Uterus (tissue), 4 donors: Measurements from ENCODE around the gene DPP6. TPM values are rescaled to one million over a fixed set of nuclear protein-coding genes. Genes with fewer than 3 reads are reported as not detected.

Source experiments
- DNase-seq, 2 donors: peaks; one replicate each; pipeline ENCODE4 v3.0.0-alpha.2; 2019 to 2020
- H3K27ac ChIP-seq, 2 donors: fragments of 200-600 bp; sonication (generic); 1 replicate in 1 of 2; 2 replicates in 1 of 2; pipeline ENCODE4 v1.5.1; 2016 to 2018
- H3K27me3 ChIP-seq, 2 donors: fragments of 200-600 bp; sonication (generic); one replicate each; pipeline ENCODE4 v1.5.1; 2018 to 2019; ENCODE audit warnings: control low read depth in 1 of 2
- H3K36me3 ChIP-seq, 2 donors: fragments of 200-600 bp; sonication (generic); one replicate each; pipeline ENCODE4 v1.5.1; 2019; ENCODE audit warnings: control low read depth in 1 of 2
- H3K4me1 ChIP-seq, 2 donors: fragments of 200-600 bp; sonication (generic); one replicate each; pipeline ENCODE4 v1.5.1; 2018 to 2019; ENCODE audit warnings: control low read depth in 1 of 2
- H3K4me3 ChIP-seq, 2 donors: fragments of 200-600 bp; sonication (generic); 1 replicate in 1 of 2; 2 replicates in 1 of 2; pipeline ENCODE4 v1.5.1; 2018 to 2019; ENCODE audit warnings: mild to moderate bottlenecking in 1 of 2
- H3K9me3 ChIP-seq, 2 donors: fragments of 200-600 bp; sonication (generic); one replicate each; pipeline ENCODE4 v1.5.1; 2019; ENCODE audit warnings: control low read depth in 1 of 2
- CTCF ChIP-seq, 4 experiments: fragments of 200-600 bp in 2 of 4; fragments of 450-650 bp in 2 of 4; sonication (generic) in 2 of 4; IDR thresholded peaks; one replicate each; pipeline ENCODE4 v1.5.1; 2016 to 2019; ENCODE audit warnings: antibody characterized with exemption in 4 of 4, mild to moderate bottlenecking in 2 of 4, moderate library complexity in 1 of 4
- POLR2A ChIP-seq, 2 donors: fragments of 450-650 bp; IDR thresholded peaks; one replicate each; pipeline ENCODE4 v1.6.1; 2016; ENCODE audit warnings: antibody characterized with exemption in 2 of 2, mild to moderate bottlenecking in 1 of 2, moderate library complexity in 1 of 2
- intact Hi-C: fragments of 100-400 bp; cut with DNase I; formaldehyde crosslinking; loops from one replicate; pipeline ENCODE4 v1.15.1; 2023; ENCODE audit warnings: low total_unique reads
- total RNA-seq, 4 donors: library from RNA; depleted of rRNA in 3 of 4; stranded (reverse); fragments of >200 nt in 3 of 4; gene quantifications; one replicate each; pipeline versions ENCODE4 v1.1.0 to v1.2.4, GENCODE V29; 2014 to 2023
- donor health status: DM: yes; HTN: yes; CAD: no.

The DPP6 gene
- total RNA-seq, 4 donors from 2014 or later: 4.1 to 107 (median 42.7) TPM

- H3K4me3 ChIP-seq: no peak overlapping the region
- DNase-seq: no peak
- H3K36me3 ChIP-seq: no peaks in the 10 kb centered on the region
- TF ChIP-seq CTCF (IDR thresholded peaks at IDR 0.05) (no peak), POLR2A (IDR thresholded peaks at IDR 0.05) (no peak)
- H3K27me3 ChIP-seq: no peaks in the 10 kb centered on the region
- H3K9me3 ChIP-seq: no peaks in the 10 kb centered on the region
- no peak overlapping the region for H3K27ac ChIP-seq
- no peaks in the 10 kb centered on the region for H3K4me1 ChIP-seq
- intact Hi-C loops: no loop called here
Observed at GRCh38 chr7:154591544-154591943, 539.3 kb downstream of the DPP6 start.

- Histone ChIP-seq H3K27me3 (no peaks in the 10 kb centered on the region), H3K27ac (no peak overlapping the region), H3K9me3 (no peaks in the 10 kb centered on the region), H3K4me1 (no peaks in the 10 kb centered on the region), H3K4me3 (no peak overlapping the region), H3K36me3 (no peaks in the 10 kb centered on the region)
- intact Hi-C loops: no loop called here
- DNase-seq: no peak
- TF ChIP-seq CTCF (IDR thresholded peaks at IDR 0.05): no peak
- no peak for TF ChIP-seq POLR2A (IDR thresholded peaks at IDR 0.05)
Observed at GRCh38 chr7:154592388-154592787, 540.2 kb downstream of the DPP6 start.

- H3K9me3 ChIP-seq: no peaks in the 10 kb centered on the region
- H3K27ac ChIP-seq: no peak overlapping the region
- H3K4me3 ChIP-seq: no peak overlapping the region
- intact Hi-C loops: no loop called here
- no peaks in the 10 kb centered on the region for H3K4me1 ChIP-seq
- DNase-seq: no peak
- no peak for TF ChIP-seq POLR2A (IDR thresholded peaks at IDR 0.05)
- H3K36me3 ChIP-seq: no peaks in the 10 kb centered on the region
- no peaks in the 10 kb centered on the region for H3K27me3 ChIP-seq
Observed at GRCh38 chr7:154598396-154598795, 546.2 kb downstream of the DPP6 start.

GRCh38 chr7:154598864-154599263 lies 546.7 kb downstream of the DPP6 start:
- Histone ChIP-seq H3K27me3 (no peaks in the 10 kb centered on the region), H3K36me3 (no peaks in the 10 kb centered on the region), H3K4me1 (no peaks in the 10 kb centered on the region), H3K9me3 (no peaks in the 10 kb centered on the region), H3K27ac (no peak overlapping the region), H3K4me3 (no peak overlapping the region)
- TF ChIP-seq CTCF (IDR thresholded peaks at IDR 0.05) (no peak), POLR2A (IDR thresholded peaks at IDR 0.05) (no peak)
- intact Hi-C loops: no loop called here
- no peak for DNase-seq

GRCh38 chr7:154610903-154611302 lies 558.7 kb downstream of the DPP6 start:
- DNase-seq: no peak
- TF ChIP-seq CTCF (IDR thresholded peaks at IDR 0.05): no peak
- no peak for TF ChIP-seq POLR2A (IDR thresholded peaks at IDR 0.05)
- no peaks in the 10 kb centered on the region for H3K9me3 ChIP-seq
- no peaks in the 10 kb centered on the region for H3K36me3 ChIP-seq
- no peak overlapping the region for H3K27ac ChIP-seq
- H3K4me1 ChIP-seq: no peaks in the 10 kb centered on the region
- intact Hi-C loops: no loop called here
- H3K4me3 ChIP-seq: no peak overlapping the region
- no peaks in the 10 kb centered on the region for H3K27me3 ChIP-seq

GRCh38 chr7:154613811-154614210 lies 561.6 kb downstream of the DPP6 start:
- no peak for TF ChIP-seq CTCF (IDR thresholded peaks at IDR 0.05)
- no peak for TF ChIP-seq POLR2A (IDR thresholded peaks at IDR 0.05)
- H3K4me3 ChIP-seq: no peak overlapping the region
- no peaks in the 10 kb centered on the region for H3K4me1 ChIP-seq
- no peak for DNase-seq
- no peak overlapping the region for H3K27ac ChIP-seq
- no peaks in the 10 kb centered on the region for H3K9me3 ChIP-seq
- intact Hi-C loops: no loop called here
- H3K36me3 ChIP-seq: no peaks in the 10 kb centered on the region
- no peaks in the 10 kb centered on the region for H3K27me3 ChIP-seq
